ENCODE data around the gene IL1RAP. TPM values are rescaled to one million over a fixed set of nuclear protein-coding genes. Genes with fewer than 3 reads are reported as not detected.

Gene IL1RAP
- total RNA-seq, 2 experiments from 2014 or later = 11.0 to 13.7 TPM

DNA sequence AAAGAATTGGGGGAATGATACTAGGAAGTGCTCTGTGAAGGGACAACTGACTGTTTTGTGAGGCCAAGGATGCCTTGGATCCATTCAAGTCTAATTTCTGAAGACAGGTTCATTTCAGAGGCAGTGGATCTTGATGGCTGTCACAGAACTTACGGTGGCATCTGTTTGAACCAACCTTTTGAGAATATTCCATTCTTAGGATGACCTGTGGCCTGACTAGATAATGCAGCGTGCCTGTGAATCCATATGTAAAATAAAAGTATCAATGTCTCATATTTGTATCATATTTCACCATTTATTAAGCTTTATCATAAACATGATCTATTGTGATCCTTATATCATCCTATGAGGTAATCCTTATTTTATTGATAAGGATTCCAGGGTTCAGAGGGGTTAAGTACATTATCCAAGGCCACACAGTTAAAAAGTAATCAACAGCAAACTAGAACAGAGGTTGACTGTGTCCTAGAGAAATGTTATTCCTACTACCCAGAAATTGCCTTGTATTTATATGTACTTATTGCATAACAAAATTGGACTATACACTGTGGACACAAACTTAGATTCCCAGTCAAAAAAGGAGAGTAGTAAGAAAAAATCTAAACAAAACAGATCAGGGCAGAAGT lies 34.3 kb downstream of the IL1RAP start:
- H3K36me3 Mint-ChIP-seq (ENCODE audit: low read depth) = peaks cover 11% of the 10 kb centered on the region
- CTCF ChIA-PET = no interaction called here
- H3K4me1 Mint-ChIP-seq (ENCODE audit: low read depth) = no peaks in the 10 kb centered on the region

DNA sequence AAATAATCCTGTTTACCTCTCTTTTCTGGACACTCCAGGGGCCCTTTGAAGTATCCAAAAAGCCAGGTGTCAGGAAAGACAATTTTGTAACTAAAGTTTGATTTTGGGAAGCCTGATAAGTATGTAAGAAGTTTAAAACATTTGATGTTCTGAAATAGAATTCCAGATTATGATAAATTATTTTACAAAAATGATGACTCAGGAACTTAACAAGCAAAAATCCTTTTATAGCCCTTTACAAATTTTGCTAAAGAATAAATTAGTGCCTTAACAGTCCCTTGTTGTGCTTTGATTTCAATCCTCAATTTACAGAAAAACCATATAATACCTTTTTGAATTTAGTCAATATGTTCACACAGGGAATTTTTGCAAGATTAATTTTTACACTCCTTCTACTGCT lies 38.1 kb downstream of the IL1RAP start:
- intact Hi-C loops (cut with micrococcal nuclease) = no loop called here
- H3K9me3 Mint-ChIP-seq = peaks cover 7% of the 10 kb centered on the region
- no peaks in the 10 kb centered on the region for H3K27me3 Mint-ChIP-seq (ENCODE audit: low read depth)
- no peak overlapping the region for H3K27ac Mint-ChIP-seq
- no peak for DNase-seq
- H3K4me1 Mint-ChIP-seq (ENCODE audit: low read depth) = no peaks in the 10 kb centered on the region
- H3K36me3 Mint-ChIP-seq (ENCODE audit: low read depth) = peaks cover 25% of the 10 kb centered on the region
- no peak overlapping the region for H3K4me3 Mint-ChIP-seq
- CTCF ChIA-PET = interaction anchor here (0.7 to 0.8 kb wide), 2 partner anchors 135 to 164 kb away, joined by 3 to 4 read pairs; no protein-coding TSS in a partner anchor

More for the DNA sequence above, 34.3 kb downstream of the IL1RAP start:
- Mint-ChIP-seq H3K9me3 (peaks cover 7% of the 10 kb centered on the region), H3K27ac (no peak overlapping the region), H3K27me3 (ENCODE audit: low read depth) (no peaks in the 10 kb centered on the region), H3K4me3 (no peak overlapping the region)
- intact Hi-C loops (cut with micrococcal nuclease) = no loop called here
- no peak for DNase-seq

GRCh38 chr3:190552969-190553759 lies 39.3 kb downstream of the IL1RAP start:
- H3K27ac Mint-ChIP-seq = no peak overlapping the region
- intact Hi-C loops (cut with micrococcal nuclease) = no loop called here

GRCh38 chr3:190554197-190554596 lies 40.3 kb downstream of the IL1RAP start:
- H3K9me3 Mint-ChIP-seq = peaks cover 9% of the 10 kb centered on the region
- DNase-seq = no peak
- peaks cover 37% of the 10 kb centered on the region for H3K36me3 Mint-ChIP-seq (ENCODE audit: low read depth)
- no peaks in the 10 kb centered on the region for H3K4me1 Mint-ChIP-seq (ENCODE audit: low read depth)
- no peak overlapping the region for H3K27ac Mint-ChIP-seq
- CTCF ChIA-PET = no interaction called here
- no peak overlapping the region for H3K4me3 Mint-ChIP-seq
- intact Hi-C loops (cut with micrococcal nuclease) = no loop called here
- no peaks in the 10 kb centered on the region for H3K27me3 Mint-ChIP-seq (ENCODE audit: low read depth)

More at GRCh38 chr3:190552969-190553759, 39.3 kb downstream of the IL1RAP start:
- Mint-ChIP-seq H3K36me3 (ENCODE audit: low read depth) (peaks cover 28% of the 10 kb centered on the region), H3K4me1 (ENCODE audit: low read depth) (no peaks in the 10 kb centered on the region), H3K27me3 (ENCODE audit: low read depth) (no peaks in the 10 kb centered on the region), H3K9me3 (peaks cover 7% of the 10 kb centered on the region), H3K4me3 (no peak overlapping the region)
- DNase-seq = no peak
- CTCF ChIA-PET = interaction anchor here (0.6 kb wide), 1 partner anchor 121 kb away, joined by 3 read pairs; no protein-coding TSS in a partner anchor

DNA sequence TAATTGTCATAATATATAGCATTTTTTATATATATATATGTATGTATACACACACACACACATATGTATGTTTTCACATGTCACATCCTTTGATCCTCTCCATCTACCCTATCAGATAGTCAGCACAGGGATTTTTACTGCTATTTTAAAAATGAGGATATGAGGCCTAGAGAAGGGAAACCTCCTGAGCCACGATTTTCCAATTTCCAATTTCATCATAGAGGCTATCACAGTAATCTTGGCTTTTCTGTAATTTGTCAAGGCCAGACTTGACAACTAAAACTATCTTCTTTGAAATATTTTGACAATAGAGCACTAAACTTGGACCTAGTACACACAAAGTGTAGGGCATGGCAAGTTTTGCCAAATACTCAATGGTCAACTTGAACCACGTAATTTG lies 42.5 kb downstream of the IL1RAP start:
- intact Hi-C loops (cut with micrococcal nuclease) = no loop called here
- CTCF ChIA-PET = no interaction called here
- Mint-ChIP-seq H3K27ac (no peak overlapping the region), H3K4me1 (ENCODE audit: low read depth) (no peaks in the 10 kb centered on the region), H3K36me3 (ENCODE audit: low read depth) (peaks cover 46% of the 10 kb centered on the region), H3K4me3 (no peak overlapping the region), H3K27me3 (ENCODE audit: low read depth) (no peaks in the 10 kb centered on the region), H3K9me3 (peaks cover 8% of the 10 kb centered on the region)
- DNase-seq = no peak

- peaks cover 40% of the 10 kb centered on the region for H3K36me3 Mint-ChIP-seq (ENCODE audit: low read depth)
- intact Hi-C loops (cut with micrococcal nuclease) = no loop called here
- no peak overlapping the region for H3K27ac Mint-ChIP-seq
- H3K4me3 Mint-ChIP-seq = no peak overlapping the region
- CTCF ChIA-PET = no interaction called here
- H3K27me3 Mint-ChIP-seq (ENCODE audit: low read depth) = no peaks in the 10 kb centered on the region
- H3K9me3 Mint-ChIP-seq = peaks cover 4% of the 10 kb centered on the region
- DNase-seq = no peak
- H3K4me1 Mint-ChIP-seq (ENCODE audit: low read depth) = peaks cover 5% of the 10 kb centered on the region
Observed at GRCh38 chr3:190557296-190557695, 43.4 kb downstream of the IL1RAP start.

GRCh38 chr3:190558316-190558715 lies 44.4 kb downstream of the IL1RAP start:
- no peak for DNase-seq
- CTCF ChIA-PET = interaction anchor here (0.6 to 0.7 kb wide), 2 partner anchors 61 to 139 kb away, joined by 3 to 4 read pairs; no protein-coding TSS in a partner anchor
- Mint-ChIP-seq H3K4me1 (ENCODE audit: low read depth) (peaks cover 14% of the 10 kb centered on the region), H3K27me3 (ENCODE audit: low read depth) (no peaks in the 10 kb centered on the region), H3K27ac (no peak overlapping the region), H3K36me3 (ENCODE audit: low read depth) (peaks cover 36% of the 10 kb centered on the region), H3K4me3 (no peak overlapping the region), H3K9me3 (peaks cover 2% of the 10 kb centered on the region)
- intact Hi-C loops (cut with micrococcal nuclease) = no loop called here

DNA sequence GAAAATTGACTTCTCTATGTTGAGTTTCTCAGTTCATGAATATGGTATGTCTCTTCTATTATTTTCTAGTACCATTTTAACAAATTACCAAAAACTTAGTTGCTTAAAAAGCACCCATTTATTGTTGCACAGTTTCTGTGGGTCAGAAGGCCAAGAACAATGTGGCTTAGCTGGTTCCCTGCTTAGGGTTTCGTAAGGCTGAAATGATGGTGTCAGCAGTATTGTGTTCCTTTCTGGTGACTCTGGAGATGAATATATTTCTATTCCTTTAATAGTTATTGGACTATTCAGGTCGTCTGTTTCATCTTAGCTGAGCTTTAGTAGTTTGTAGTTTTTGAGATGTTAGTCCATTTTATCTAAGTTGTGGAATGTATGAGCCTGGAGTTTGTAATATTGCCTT lies 44.9 kb downstream of the IL1RAP start:
- DNase-seq = no peak
- no peak overlapping the region for H3K27ac Mint-ChIP-seq
- intact Hi-C loops (cut with micrococcal nuclease) = no loop called here
- H3K4me3 Mint-ChIP-seq = no peak overlapping the region
- peaks cover 18% of the 10 kb centered on the region for H3K4me1 Mint-ChIP-seq (ENCODE audit: low read depth)
- H3K9me3 Mint-ChIP-seq = peaks cover 2% of the 10 kb centered on the region
- peaks cover 36% of the 10 kb centered on the region for H3K36me3 Mint-ChIP-seq (ENCODE audit: low read depth)
- no peaks in the 10 kb centered on the region for H3K27me3 Mint-ChIP-seq (ENCODE audit: low read depth)
- CTCF ChIA-PET = no interaction called here

DNA sequence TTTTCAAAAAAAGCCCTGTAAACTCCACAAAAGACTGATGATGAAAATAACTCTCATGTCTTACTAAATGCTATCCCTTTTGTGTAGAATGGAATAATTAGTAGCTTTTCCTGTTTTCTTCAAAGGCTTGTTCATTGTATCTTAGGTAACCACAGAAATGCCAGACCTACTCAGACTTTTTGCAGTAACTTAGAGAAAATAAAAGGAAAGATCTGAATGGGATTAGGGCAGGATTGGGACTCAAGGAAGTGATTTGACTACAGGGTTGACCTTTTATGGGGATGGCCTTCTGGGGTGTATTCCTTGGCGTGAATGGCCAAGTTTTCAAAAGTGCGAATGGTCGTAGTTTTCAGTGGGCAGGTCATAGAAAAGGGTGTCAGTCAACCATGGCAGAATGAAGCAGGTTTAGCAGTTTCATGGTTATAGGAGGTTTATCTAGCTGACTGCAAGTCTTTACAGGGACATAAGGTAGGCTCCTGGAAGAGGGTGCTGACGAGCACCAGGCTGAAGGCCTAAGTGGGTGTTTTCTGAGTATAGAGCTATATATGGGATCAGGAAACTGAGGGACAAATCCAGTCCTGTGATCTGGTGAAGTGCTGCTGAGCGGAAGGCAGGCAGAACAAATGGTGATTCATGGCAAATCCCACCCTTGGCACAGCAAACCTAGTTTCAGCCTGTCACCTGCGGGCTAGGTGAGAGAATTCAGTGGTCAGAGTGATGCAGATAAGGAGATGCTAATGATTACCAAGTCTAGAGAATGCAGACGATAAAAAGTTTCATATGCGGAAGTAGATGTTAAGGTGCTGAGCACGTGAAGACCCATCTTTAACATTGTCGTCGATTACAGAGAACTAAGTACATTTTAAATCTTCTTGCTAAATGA lies 46.4 kb downstream of the IL1RAP start:
- Mint-ChIP-seq H3K4me3 (no peak overlapping the region), H3K27ac (no peak overlapping the region), H3K36me3 (ENCODE audit: low read depth) (peaks cover 36% of the 10 kb centered on the region), H3K27me3 (ENCODE audit: low read depth) (no peaks in the 10 kb centered on the region), H3K4me1 (ENCODE audit: low read depth) (peaks cover 21% of the 10 kb centered on the region), H3K9me3 (peaks cover 2% of the 10 kb centered on the region)
- CTCF ChIA-PET = interaction anchor here (1.3 kb wide), 1 partner anchor 45 kb away, joined by 5 read pairs; no protein-coding TSS in a partner anchor
- no peak for DNase-seq
- intact Hi-C loops (cut with micrococcal nuclease) = no loop called here

DNA sequence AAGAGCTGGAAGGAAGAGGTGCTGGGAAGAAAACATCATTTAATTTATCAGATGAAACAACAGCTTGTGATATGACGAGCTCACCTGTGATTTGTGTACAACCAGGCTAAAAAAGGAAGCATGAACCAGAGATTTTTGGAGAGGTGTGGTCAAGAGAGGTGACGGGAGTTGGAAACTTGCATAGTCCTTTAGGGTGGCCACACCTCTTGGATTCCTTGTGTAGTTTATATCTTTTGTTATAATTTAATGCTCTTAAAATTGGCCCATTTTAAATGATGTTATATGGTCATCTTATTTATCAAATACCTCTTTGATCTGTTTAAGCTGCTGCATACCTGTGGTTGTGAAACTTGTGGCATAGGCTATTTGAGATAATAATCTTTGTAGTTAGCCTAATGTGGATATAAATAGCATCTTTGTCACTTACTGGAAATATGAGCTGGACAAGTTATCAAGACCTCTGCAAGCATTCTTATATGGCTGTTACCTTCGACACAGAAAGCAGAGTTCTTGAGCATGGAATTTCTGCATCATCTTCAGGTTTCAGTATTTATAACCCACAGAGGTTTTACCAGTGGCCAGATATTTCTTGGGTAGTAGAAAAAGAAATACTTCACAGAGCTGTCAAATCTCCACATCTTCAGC lies 49.1 kb downstream of the IL1RAP start:
- peaks cover 9% of the 10 kb centered on the region for H3K9me3 Mint-ChIP-seq
- no peak overlapping the region for H3K4me3 Mint-ChIP-seq
- CTCF ChIA-PET = interaction anchor here (0.6 kb wide), 1 partner anchor 91 kb away, joined by 3 read pairs; no protein-coding TSS in a partner anchor
- intact Hi-C loops (cut with micrococcal nuclease) = loop anchor here (1.0 kb wide), 1 partner anchor 72 kb away; no protein-coding TSS in a partner anchor
- peaks cover 41% of the 10 kb centered on the region for H3K36me3 Mint-ChIP-seq (ENCODE audit: low read depth)
- DNase-seq = no peak
- peak overlapping the region; percentile 4 for H3K27ac Mint-ChIP-seq
- no peaks in the 10 kb centered on the region for H3K27me3 Mint-ChIP-seq (ENCODE audit: low read depth)
- H3K4me1 Mint-ChIP-seq (ENCODE audit: low read depth) = peaks cover 35% of the 10 kb centered on the region

DNA sequence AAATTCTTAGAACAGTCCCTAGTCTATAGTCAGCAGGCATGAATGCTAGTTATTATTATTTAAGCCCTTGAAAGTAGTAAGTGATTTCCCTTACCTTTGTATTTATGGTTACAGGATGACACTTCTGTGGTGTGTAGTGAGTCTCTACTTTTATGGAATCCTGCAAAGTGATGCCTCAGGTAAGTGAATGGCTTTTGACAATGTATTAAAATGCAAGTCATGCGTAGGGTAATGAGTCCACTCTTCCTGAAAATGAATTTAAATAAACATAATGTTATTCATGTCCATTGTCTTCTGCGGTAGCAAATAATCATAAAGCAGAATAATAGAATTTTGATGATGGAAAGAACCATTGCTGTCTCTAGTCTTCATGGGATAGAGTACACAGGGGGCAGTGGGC lies 50.3 kb downstream of the IL1RAP start:
- peaks cover 35% of the 10 kb centered on the region for H3K4me1 Mint-ChIP-seq (ENCODE audit: low read depth)
- H3K27me3 Mint-ChIP-seq (ENCODE audit: low read depth) = no peaks in the 10 kb centered on the region
- DNase-seq = no peak
- intact Hi-C loops (cut with micrococcal nuclease) = no loop called here
- no peak overlapping the region for H3K4me3 Mint-ChIP-seq
- CTCF ChIA-PET = no interaction called here
- peaks cover 34% of the 10 kb centered on the region for H3K36me3 Mint-ChIP-seq (ENCODE audit: low read depth)
- H3K9me3 Mint-ChIP-seq = peaks cover 7% of the 10 kb centered on the region
- H3K27ac Mint-ChIP-seq = no peak overlapping the region

All from activated naive CD4-positive, alpha-beta T cell treated with anti-CD3 and anti-CD28 coated beads for 36 hours (primary cell).